GM18502 (cell line): ENCODE measurements around the gene MAP3K6.
"Not testable (repeated sequence)": the region's sequence is repeated elsewhere in the genome, so short reads cannot be mapped to it uniquely, and the experiment has no call there.

ENCODE experiments used
- ATAC-seq: cut with Tn5 transposase; IDR thresholded peaks from one replicate; pipeline ENCODE4 v1.9.1; 2021; ENCODE audit warnings: mild to moderate bottlenecking; ENCODE audit not compliant: unreplicated experiment, poor library complexity

Gene MAP3K6

DNA sequence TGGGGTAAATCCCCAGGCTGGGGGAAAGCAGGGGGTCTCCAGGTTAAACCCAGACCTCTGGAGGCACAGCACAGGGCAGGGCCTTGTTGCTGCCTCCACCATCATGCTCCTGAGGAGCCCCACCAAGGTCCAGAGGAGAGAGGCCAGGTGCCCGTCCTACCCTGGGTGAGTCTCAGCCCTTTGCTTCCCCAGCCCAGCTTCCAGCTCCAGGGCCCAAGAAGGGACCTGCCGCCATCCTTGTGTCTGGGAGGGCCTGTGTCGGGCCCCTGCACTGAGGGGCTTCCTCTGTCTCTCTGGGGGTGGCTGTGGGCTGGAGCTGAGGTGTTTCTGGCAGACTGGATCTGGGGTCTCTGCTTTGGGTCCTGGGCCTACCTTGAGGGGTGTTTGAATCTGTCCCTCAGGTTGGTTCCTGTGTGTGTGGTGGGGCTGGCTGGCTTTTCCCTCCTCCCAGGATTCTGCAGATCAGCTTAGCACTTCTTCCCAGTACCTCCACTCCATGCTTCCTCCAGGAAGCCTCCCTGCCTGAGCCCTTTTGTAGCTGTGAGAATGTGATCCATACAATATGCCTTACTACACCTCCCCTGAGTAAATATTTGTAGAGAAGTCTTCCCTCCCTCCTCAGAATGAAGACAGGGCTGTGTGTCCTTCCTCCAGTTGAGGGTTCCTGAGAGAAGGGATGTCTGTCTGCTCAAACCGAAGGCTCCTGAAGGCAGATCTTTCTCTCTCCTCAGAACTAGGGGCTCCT, 31.8 kb upstream of the MAP3K6 start:
- ATAC-seq = no peak

DNA sequence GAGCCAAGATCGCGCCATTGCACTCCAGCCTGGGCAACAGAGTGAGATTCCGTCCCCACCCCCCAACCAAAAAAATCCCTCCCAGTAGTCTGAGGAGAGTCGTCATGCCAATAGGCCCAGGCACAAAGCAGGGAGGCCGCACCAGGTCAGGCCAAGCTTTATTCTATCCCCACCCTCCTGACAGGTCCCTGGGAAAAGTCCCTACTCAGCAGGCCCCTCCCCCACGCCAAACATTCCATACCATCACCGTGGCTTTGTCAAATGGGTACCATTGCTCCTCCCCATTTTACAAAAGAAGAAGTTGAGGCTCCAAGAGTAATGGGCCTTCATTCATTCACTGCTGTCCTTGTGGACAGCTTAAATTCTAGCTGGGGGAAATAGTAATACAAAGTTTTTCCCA, 31.0 kb upstream of the MAP3K6 start:
- ATAC-seq = no peak

DNA sequence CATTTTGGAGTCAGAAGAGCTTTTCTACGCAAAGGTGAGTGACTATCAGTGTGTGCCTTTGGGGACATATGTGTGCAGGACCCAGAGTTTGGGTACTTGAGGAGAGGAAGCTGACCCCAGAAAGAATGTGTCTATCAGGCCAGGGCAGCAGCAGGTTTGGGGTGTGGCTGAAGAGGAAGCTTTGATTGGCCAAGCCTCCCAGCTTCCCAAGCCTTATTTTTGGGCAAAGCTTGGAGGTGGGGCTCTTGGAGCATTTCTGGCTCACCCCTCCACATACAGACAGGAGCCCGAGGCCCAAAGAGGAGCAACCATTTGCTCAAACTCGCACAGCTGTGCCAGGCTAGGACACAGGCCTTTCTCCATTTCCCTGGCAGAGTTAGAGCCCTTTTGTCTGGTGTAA, 30.3 kb upstream of the MAP3K6 start:
- no peak for ATAC-seq

DNA sequence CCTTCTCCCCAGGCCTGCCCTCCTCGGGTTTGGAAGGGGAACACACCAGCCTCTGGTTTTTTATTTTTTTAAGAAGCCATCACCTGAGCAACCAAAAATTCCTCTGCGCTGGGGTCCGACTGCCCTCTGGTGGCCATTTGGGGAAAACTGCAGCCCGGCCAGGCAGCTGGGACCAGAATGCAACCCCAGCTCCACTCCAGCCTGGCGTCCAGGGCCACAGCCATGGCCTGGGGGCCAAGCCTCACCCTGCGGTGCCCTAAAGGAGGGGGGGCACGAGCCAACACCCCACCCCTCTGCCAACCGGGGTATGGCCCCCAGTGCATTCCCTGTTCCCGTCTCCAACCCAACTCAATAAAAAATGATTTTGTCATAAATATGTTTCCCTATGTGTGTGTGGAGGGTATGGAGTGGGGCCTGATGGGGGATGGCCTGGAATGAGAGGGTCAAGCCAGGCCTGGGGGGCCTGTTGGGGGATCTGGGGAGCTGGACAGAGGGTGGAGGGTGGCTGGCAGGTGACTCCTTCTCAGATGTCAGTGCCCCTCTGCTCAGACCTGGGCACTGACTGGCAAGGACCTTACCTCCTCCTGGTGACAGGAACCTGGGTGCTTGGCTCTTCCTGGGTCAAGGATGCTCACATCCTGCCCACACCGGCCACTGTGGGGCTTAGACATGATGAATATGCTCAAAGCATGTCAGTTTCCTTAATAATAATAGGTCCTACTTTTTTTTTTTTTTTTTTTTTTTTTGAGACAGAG, 28.9 kb upstream of the MAP3K6 start:
- ATAC-seq = no peak

DNA sequence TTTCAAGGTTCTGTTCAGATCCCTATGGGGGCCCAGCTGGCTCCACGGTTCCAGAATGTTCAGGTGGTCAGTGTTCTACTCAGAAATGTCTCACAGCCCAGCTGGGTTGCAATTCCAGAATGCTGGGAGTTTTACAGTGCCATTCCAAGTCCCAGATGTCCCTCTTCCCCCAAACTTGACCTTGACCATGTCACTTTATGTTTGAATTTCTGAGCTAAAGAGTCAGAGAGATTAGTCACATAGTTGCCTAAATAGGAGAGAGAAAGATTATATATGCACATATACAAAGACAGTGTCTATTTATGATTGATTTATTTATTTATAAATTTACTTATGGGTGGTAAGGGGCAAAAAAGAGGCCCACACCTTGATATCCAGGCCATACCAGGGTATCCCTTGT, 28.2 kb upstream of the MAP3K6 start:
- ATAC-seq = no peak

DNA sequence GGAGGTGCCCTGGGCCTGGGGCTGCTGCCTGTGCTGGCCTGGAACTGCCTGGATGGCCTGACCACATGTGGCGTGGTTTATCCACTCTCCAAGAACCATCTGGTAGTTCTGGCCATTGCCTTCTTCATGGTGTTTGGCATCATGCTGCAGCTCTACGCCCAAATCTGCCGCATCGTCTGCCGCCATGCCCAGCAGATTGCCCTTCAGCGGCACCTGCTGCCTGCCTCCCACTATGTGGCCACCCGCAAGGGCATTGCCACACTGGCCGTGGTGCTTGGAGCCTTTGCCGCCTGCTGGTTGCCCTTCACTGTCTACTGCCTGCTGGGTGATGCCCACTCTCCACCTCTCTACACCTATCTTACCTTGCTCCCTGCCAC, 27.5 kb upstream of the MAP3K6 start:
- ATAC-seq = no peak

DNA sequence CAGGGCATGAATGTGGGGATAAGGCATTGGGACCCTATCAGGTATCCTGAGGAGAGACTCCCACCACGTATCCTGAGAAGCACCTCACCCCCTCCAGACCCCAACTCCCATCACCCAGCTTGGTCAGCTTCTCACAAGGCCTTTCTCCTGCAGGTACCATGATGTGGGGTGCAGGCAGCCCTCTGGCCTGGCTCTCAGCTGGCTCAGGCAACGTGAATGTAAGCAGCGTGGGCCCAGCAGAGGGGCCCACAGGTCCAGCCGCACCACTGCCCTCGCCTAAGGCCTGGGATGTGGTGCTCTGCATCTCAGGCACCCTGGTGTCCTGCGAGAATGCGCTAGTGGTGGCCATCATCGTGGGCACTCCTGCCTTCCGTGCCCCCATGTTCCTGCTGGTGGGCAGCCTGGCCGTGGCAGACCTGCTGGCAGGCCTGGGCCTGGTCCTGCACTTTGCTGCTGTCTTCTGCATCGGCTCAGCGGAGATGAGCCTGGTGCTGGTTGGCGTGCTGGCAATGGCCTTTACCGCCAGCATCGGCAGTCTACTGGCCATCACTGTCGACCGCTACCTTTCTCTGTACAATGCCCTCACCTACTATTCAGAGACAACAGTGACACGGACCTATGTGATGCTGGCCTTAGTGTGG, 27.0 kb upstream of the MAP3K6 start:
- ATAC-seq = no peak

DNA sequence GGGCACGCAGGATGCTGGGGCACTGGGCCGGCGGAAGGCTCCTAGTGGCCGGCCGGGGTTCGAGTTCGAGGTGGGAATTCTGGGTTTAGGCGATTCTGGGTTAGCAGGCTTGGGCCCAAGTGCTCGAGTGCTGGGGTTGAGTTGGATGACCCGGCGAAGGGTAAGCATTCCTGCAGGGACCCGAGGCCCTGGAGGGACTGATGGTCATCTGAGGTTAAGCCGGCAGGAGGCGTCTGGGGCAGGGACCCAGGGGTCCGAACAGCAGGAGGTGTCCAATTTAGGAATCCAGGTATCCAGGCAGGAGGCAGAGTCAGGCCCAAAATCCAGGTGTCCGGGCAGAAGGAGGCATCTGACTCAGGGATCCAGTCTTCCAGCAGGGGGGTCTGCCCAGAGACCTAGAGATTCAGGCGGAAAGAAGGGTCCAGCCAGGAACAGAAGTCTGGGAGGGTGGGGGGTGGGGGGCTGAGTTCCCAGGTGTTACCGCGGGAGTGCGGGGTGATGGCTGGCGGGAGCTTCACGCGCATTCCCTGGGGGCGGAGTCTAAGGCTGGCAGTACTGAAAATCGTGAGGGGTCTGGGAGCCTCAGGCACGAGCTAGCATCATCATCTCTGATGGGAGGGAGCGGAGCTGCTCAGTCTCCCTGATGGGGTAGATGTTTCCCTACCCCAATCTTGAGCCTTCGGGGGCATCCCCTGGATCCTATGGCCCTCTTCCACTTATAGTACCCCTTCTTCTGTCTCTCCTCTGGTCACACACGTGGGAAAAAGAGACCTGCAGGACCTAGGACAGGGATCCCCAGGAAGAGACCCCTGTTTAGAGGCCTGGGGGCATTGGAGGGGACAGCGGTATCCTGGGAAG, 26.2 kb upstream of the MAP3K6 start:
- no peak for ATAC-seq

DNA sequence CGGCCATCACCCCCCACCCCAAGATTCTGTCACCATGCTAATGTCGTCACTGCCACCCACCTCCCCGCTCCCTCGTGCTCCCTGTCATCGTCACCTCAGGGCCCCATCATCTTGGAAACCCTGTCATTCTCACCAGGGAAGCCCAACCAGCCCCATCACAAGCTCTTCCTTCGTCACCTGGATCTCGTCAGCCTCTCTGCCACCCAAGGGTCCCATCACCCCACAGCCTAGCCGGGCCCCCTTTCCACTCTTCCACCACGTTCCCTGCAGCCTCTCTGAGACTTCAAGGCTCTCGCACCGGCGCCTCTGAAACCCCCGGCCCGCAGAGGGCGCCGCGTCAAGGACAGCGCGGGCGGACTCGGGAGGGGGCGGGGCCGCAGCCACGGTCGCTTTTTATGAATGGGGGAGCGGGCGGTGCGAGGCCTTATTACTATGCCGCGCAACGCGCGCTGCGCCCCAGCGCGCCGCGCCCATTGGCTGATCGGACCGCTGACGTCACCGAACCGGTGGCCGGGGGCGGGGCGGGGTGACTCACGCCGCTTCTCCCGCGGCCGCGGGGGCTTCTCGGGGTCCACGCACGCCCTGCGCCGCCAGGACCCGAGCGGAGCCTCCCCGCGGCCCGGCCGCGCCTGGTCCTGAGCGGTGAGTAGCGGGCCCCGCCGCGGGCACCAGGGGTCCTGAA, 25.5 kb upstream of the MAP3K6 start, which contains the start of gene GPR3:
TSS of gene GPR3 (plus strand) at position 527 of the 682 bp plus-strand sequence. CDS start 1,177 bp downstream, outside the sequence.
- ATAC-seq = peak; percentile 77

DNA sequence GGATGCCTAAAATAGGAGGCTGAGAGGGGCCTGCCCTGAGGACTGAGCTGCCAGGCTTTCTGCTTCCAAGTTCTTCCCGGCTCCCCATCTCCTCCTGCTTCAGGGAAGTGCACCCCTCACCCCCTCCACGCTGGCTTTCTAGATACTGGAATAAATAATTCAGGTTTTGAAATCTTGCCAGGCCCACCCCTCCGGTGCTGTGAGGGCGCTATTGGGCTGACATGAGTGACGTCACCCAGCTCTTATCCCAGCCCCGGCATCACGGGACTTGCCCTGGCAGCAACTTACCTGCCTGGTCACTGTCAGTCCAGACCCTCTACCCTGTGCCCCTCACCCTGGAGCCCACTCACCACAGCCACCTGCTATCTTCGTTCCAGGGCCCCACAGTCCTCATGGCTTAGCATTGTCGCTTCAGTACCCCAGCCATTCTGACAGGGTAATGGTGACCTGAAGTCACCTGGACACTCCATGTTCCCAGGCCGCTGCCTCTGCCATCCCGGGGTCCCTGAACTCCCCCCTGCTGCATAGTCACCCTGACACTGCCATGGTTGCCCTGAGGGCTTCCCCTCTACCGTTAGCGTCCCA, 24.8 kb upstream of the MAP3K6 start:
- ATAC-seq = no peak

DNA sequence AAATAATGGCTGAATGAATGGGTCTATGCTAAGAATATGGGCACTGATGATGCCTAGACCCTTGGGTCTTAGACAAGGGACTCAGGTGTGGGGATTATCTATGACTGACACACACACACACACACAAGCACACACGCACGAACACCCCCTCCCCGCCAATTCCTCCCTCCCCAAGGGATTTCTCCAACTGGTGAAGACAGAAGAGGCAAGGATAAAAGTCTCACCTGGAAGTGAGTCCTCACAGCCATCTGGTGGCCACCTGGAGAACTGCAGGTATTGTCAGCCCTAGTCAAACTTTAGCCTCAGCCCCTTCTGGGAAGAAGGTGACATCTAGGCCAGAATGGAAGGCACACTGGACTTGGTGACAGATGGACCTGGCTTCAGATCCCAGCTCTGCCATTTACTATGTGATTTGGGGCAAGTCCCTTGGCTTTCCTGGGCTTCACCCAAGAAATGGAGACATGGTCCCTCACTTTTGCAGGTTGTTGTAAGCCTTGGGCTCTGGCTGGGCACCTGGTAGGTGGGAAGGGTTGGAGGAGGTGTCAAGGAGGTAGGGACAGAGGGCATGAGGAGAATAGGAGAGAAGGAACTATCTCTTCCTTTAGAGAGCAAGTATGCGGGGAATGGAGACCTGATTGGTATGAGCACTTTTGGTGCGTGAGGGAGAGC, 21.7 kb upstream of the MAP3K6 start:
- no peak for ATAC-seq

DNA sequence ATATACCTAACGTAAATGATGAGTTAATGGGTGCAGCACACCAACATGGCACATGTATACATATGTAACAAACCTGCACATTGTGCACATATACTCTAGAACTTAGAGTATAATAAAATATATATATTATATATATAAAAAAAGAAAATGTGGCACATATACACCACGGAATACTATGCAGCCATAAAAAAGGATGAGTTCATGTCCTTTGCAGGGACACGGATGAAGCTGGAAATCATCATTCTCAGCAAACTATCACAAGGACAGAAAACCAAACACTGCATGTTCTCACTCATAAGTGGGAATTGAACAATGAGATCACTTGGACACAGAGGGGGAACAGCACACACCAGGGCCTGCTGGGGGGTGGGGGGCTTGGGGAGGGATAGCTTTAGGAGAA, 18.0 kb upstream of the MAP3K6 start:
- not testable (repeated sequence) for ATAC-seq

DNA sequence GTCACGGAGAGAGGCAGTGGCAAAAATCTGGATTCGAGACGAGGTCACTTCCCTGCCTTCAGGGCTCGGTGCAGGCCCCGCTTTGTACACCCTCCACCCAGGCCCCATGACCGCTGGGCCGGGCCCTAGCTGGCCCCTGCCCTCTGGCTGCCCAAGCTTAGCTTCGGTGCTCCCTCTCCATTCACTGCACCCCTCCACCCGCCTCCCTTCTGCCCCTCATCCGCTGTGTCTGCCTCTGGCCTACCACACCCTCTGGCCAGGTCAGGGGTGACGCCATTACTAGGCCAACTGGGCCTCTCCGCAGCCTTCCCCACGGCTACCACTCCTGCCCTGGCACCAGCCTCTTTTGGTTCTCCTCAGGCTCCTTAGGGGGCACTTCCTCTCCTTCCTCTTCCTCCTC, 16.9 kb upstream of the MAP3K6 start:
- ATAC-seq = no peak

DNA sequence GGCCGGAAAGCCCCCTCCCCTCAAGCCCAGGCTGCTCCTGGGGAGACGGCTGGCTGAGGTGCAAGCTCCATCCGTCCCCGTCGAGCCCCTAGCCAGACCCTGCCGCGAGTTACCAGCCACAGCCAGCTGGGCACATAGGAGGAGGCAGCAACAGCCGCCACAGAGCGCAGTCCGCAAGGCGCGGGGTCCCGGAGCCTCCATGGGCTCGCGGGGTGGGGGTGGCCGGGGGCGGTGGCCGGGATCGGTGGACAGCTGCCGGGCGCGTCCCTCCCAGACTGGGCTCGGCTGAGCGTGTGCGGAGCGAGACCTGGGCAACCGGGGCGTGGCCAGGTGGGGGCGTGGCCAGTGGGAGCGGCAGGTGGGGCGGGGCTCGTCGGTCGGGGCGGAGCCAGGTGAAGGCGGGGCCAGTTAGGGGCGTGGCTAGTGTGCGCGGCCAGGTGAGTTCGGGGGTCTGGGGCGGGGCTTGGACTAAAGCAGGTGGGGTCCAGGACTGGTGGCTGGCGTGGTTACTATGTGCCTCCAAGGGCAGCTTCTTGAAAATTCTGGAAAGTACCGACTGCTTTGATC, 16.4 kb upstream of the MAP3K6 start, which contains the start of gene CD164L2:
TSS of gene CD164L2 (minus strand) at position 295 of the 567 bp plus-strand sequence. CDS start at position 201, 94 bp downstream.
- no peak for ATAC-seq

DNA sequence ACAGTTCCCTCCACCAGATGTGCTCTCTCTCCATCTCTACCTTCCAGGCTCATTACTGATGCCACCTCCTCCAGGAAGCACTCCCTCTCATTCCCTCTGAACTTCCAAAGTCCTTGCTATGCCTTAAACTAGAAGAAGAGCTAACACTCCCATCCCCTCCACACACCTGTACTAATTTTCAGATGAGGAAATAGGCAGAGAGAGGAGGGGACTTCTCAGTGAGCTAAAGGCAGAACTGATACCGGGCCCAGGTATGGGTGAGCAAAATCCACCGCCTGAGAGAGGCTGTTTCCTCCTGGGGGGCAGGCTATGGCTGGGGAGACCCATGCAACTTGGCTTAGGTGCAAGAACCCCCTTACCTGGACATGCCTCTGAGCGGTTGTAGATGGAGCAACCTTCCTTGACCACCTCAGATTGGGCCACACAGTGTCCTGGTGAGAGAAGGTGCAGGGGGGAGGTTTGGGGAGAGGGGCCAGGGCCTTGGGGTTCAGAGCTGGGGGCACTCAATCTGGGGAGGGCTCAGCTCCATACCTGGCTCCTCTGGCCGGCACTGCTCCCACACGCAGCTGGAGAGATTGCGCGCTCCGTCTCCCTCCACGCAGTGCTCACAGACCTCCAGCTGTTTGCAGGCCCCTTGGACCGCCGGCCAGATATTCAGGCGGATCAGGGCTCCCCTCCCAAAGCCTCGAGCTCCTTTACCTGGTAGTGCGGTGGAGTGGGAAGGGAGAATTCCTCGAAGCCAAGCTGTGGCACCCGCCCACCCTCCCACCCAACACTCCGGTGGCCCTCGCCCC, 15.4 kb upstream of the MAP3K6 start:
- no peak for ATAC-seq

DNA sequence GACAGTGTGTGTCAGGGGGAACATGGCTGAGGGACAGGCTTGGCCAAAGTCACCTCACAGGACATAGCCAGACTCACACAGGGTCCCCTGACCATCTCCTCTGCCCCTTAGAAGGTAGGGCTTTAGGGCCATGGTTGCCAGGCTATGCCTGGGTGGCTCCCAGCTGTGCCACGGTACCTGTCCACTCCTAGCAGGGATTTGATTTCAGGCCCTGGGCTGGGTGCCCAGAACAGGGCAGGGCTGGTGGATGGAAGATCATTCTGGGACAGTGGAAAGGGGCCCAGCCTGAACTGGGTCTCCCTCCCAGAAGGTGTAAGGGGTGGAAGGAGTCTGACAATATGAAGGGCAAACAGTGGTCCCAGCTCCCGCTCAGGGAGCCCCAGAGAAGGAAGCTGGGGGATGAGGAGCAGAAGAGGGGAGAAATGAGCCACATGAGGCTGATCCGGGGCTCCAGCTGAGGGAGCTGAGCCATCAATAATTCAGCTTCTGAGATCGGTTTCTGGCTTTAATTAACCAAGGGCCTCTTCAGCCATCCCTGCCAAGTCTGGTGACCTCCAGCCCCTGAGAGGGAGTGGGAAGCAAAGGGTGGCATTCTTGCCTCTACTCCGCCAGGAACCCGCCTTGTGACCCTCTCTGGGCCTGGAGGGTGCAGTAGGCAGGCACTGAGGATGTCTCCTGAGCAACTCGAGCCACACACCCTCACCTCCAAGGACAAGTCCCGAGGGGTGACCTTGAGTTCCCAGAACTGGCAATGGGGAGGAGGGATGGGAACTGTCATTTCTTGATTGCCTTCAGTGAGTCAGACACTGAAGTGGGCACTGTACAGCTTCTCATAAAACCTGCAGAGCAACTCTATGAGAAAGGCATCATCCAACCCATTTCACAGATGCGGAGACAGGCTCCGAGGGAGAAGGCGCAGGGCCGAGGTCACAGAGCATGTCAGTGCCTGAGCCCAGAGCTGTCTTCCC, 14.3 kb upstream of the MAP3K6 start:
- no peak for ATAC-seq

DNA sequence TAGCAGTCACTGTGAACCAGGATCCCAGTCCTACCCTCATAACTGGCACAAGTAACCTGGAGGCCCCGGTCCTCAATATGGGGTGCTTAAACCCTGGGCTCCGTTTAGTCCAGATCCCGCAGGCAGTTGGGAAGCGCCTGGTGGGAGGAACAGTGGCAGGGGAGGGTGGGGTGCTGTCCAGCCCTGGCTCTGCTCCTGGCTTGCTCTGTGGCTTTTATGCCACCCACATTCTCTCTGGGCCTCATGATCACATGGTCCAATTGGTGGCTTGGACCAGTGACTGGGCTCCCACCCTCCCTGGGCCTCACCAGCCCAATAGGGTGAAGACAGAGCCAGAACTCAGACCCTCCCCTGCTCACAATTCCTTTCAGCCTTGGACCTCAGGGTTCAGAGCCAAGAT, 13.5 kb upstream of the MAP3K6 start:
- no peak for ATAC-seq
